SK-N-SH (cell line): ENCODE measurements around the gene DNAH14. TPM values are rescaled to one million over a fixed set of nuclear protein-coding genes. Genes with fewer than 3 reads are reported as not detected.
"Not testable (repeated sequence)": the region's sequence is repeated elsewhere in the genome, so short reads cannot be mapped to it uniquely, and the experiment has no call there.

Source experiments
- CTCF ChIA-PET: fragments of 300-600, 350-600 bp; formaldehyde crosslinking; extraction: SDS; loops from one replicate; lab custom pipeline; 2021; lab: Yijun Ruan, JAX
- POLR2A ChIA-PET: fragments of 350-600 bp; sonication (Branson Sonifier 250); formaldehyde crosslinking; extraction: SDS; loops from one replicate; lab custom pipeline; 2020; ENCODE audit warnings: antibody characterized with exemption, inconsistent platforms; lab: Yijun Ruan, JAX
- DNase-seq: peaks from one replicate; pipeline ENCODE4 v3.0.0; 2012
- H2AFZ ChIP-seq: fragments of 200-600 bp; sonication (generic); 2 replicates; pipeline ENCODE4 v1.8.1; 2016; ENCODE audit warnings: antibody characterized with exemption, mild to moderate bottlenecking, low read depth
- H3F3A ChIP-seq: fragments of 200-600 bp; sonication (generic); replicated peaks from 2 replicates; pipeline ENCODE3; 2016; ENCODE audit warnings: antibody characterized with exemption, mild to moderate bottlenecking; ENCODE audit not compliant: insufficient read depth
- H3K27ac ChIP-seq, 2 experiments: fragments of 200-500 bp in 1 of 2; fragments of 200-600 bp in 1 of 2; sonication (Bioruptor generic) in 1 of 2; sonication (generic), shearing (Covaris generic) in 1 of 2; 2 replicates each; pipeline versions ENCODE4 v1.5.1 to v1.6.1; 2014 to 2016; ENCODE audit warnings: low read depth in 2 of 2, inconsistent platforms in 1 of 2, low read length in 1 of 2, mild to moderate bottlenecking in 1 of 2, mixed read lengths in 1 of 2
- H3K27me3 ChIP-seq: fragments of 200-600 bp; sonication (generic), shearing (Covaris generic); 2 replicates; pipeline ENCODE4 v1.6.1; 2016; ENCODE audit warnings: mixed run types; ENCODE audit not compliant: insufficient read depth
- H3K36me3 ChIP-seq, 2 experiments: fragments of 200-500 bp in 1 of 2; fragments of 200-600 bp in 1 of 2; sonication (Bioruptor generic) in 1 of 2; sonication (generic) in 1 of 2; replicated peaks in 1 of 2; 2 replicates each; pipeline versions ENCODE3 to v1.5.1; 2014 to 2016; ENCODE audit warnings: low read length in 1 of 2, mild to moderate bottlenecking in 1 of 2; ENCODE audit not compliant: insufficient read depth in 2 of 2, control insufficient read depth in 1 of 2
- H3K4me1 ChIP-seq, 2 experiments: fragments of 200-500 bp in 1 of 2; fragments of 200-600 bp in 1 of 2; sonication (Bioruptor generic) in 1 of 2; sonication (generic), shearing (Covaris generic) in 1 of 2; 2 replicates each; pipeline versions ENCODE4 v1.5.1 to v1.6.1; 2014 to 2016; ENCODE audit warnings: low read depth in 1 of 2, low read length in 1 of 2, mixed run types in 1 of 2; ENCODE audit not compliant: insufficient read depth in 2 of 2, control insufficient read depth in 1 of 2
- H3K4me2 ChIP-seq: fragments of 200-600 bp; sonication (generic), shearing (Covaris generic); 2 replicates; pipeline ENCODE4 v1.6.1; 2017; ENCODE audit warnings: mixed run types
- H3K4me3 ChIP-seq, 2 experiments: fragments of 200-500 bp in 1 of 2; fragments of 200-600 bp in 1 of 2; sonication (Bioruptor generic) in 1 of 2; sonication (generic), shearing (Covaris generic) in 1 of 2; 2 replicates each; pipeline versions ENCODE4 v1.5.1 to v1.8.1; 2014 to 2016; ENCODE audit warnings: low read depth in 2 of 2, inconsistent platforms in 1 of 2, low read length in 1 of 2, mild to moderate bottlenecking in 1 of 2, mixed read lengths in 1 of 2, moderate library complexity in 1 of 2
- H3K79me2 ChIP-seq: fragments of 200-600 bp; sonication (generic); 2 replicates; pipeline ENCODE4 v1.8.1; 2017; ENCODE audit warnings: mild to moderate bottlenecking; ENCODE audit not compliant: insufficient read depth
- H3K9ac ChIP-seq: fragments of 200-600 bp; sonication (generic); 2 replicates; pipeline ENCODE4 v1.6.1; 2017; ENCODE audit warnings: mixed run types
- H3K9me2 ChIP-seq: fragments of 200-600 bp; sonication (generic); 2 replicates; pipeline ENCODE4 v1.6.1; 2017; ENCODE audit warnings: mixed run types
- H3K9me3 ChIP-seq: fragments of 200-600 bp; sonication (generic); 2 replicates; pipeline ENCODE4 v1.6.1; 2017; ENCODE audit warnings: mixed run types, mild to moderate bottlenecking, moderate library complexity
- H4K20me1 ChIP-seq: fragments of 200-600 bp; sonication (generic); 2 replicates; pipeline ENCODE4 v1.6.1; 2017; ENCODE audit warnings: mild to moderate bottlenecking, mixed run types; ENCODE audit not compliant: insufficient read depth
- CHD2 ChIP-seq: fragments of 150-350 bp; IDR thresholded peaks from 2 replicates; pipeline ENCODE4 v1.6.1; 2018; ENCODE audit warnings: low read length; ENCODE audit not compliant: partially characterized antibody
- ELF1 ChIP-seq: IDR thresholded peaks from 2 replicates; pipeline ENCODE4 v1.4.0; 2012
- EP300 ChIP-seq, 2 experiments: IDR thresholded peaks; 2 replicates each; pipeline versions ENCODE4 v1.4.0 to v1.6.1; 2012; ENCODE audit warnings: borderline replicate concordance in 1 of 2, low read depth in 1 of 2, low read length in 1 of 2
- FOXJ3 ChIP-seq: sonication (generic); formaldehyde crosslinking; IDR thresholded peaks from 2 replicates; pipeline ENCODE4 v1.5.1; 2020; ENCODE audit warnings: mild to moderate bottlenecking, missing genetic modification reagents
- FOXM1 ChIP-seq: IDR thresholded peaks from 2 replicates; pipeline ENCODE4 v1.4.0; 2012; ENCODE audit warnings: low read depth, mild to moderate bottlenecking
- GABPA ChIP-seq: IDR thresholded peaks from 2 replicates; pipeline ENCODE4 v1.4.0; 2012; ENCODE audit warnings: low read depth, mild to moderate bottlenecking
- GATA2 ChIP-seq: sonication (generic); formaldehyde crosslinking; IDR thresholded peaks from 2 replicates; pipeline ENCODE4 v1.5.0; 2020; ENCODE audit warnings: mild to moderate bottlenecking, missing genetic modification reagents
- MAX ChIP-seq: IDR thresholded peaks from 2 replicates; pipeline ENCODE4 v1.4.0; 2012; ENCODE audit warnings: low read depth
- NFIC ChIP-seq: IDR thresholded peaks from 2 replicates; pipeline ENCODE4 v1.4.0; 2012; ENCODE audit warnings: borderline replicate concordance
- NRF1 ChIP-seq: IDR thresholded peaks from 2 replicates; pipeline ENCODE4 v1.6.1; 2012; ENCODE audit warnings: low read depth, mild to moderate bottlenecking, low read length
- POLR2AphosphoS5 ChIP-seq: IDR thresholded peaks from 2 replicates; pipeline ENCODE4 v1.6.1; 2012; ENCODE audit warnings: low read depth, low read length
- RCOR1 ChIP-seq: fragments of 150-350 bp; IDR thresholded peaks from 2 replicates; pipeline ENCODE4 v1.6.1; 2017; ENCODE audit warnings: antibody characterized with exemption, low read length
- SIN3A ChIP-seq: IDR thresholded peaks from 2 replicates; pipeline ENCODE4 v1.6.1; 2012; ENCODE audit warnings: low read depth, mild to moderate bottlenecking, low read length, moderate library complexity, borderline replicate concordance
- TAF1 ChIP-seq: IDR thresholded peaks from 2 replicates; pipeline ENCODE4 v1.6.1; 2012; ENCODE audit warnings: low read depth, mild to moderate bottlenecking, low read length, moderate library complexity, borderline replicate concordance
- TCF12 ChIP-seq: IDR thresholded peaks from 2 replicates; pipeline ENCODE4 v1.4.0; 2012
- TEAD4 ChIP-seq: IDR thresholded peaks from 2 replicates; pipeline ENCODE4 v1.4.0; 2012; ENCODE audit warnings: mild to moderate bottlenecking, borderline replicate concordance; ENCODE audit not compliant: insufficient read depth
- USF2 ChIP-seq: fragments of 150-350 bp; IDR thresholded peaks from 2 replicates; pipeline ENCODE4 v1.6.1; 2017; ENCODE audit warnings: antibody characterized with exemption, low read length, low read depth, borderline replicate concordance
- ZBTB33 ChIP-seq: IDR thresholded peaks from 2 replicates; pipeline ENCODE4 v1.4.0; 2012; ENCODE audit warnings: low read depth, borderline replicate concordance
- WGBS: methylation state at CpG from one replicate; pipeline ENCODE4 v1.1.6; 2017; ENCODE audit warnings: low lambda C conversion rate; 5-methylcytosine and 5-hydroxymethylcytosine counted together
- polyA plus RNA-seq, 3 experiments: library from polyadenylated mRNA; depleted of rRNA; stranded (reverse); fragments of >200 nt; gene quantifications; 2 replicates each; pipeline ENCODE4 v1.2.3, GENCODE V29; 2012

The DNAH14 gene
- polyA plus RNA-seq, 1 of the 3 experiments (the other 2 are of a cell fraction), result 8.0 TPM

GRCh38 chr1:225210180-225210579 is 280.7 kb downstream of the DNAH14 start:
- POLR2A ChIA-PET, result not testable (repeated sequence)

GRCh38 chr1:225211694-225212442 is 282.4 kb downstream of the DNAH14 start:
- H3K9ac ChIP-seq, H3K4me3 ChIP-seq, H3K9me3 ChIP-seq, H3K4me2 ChIP-seq, POLR2A ChIA-PET, CTCF ChIA-PET, H4K20me1 ChIP-seq, H3K27me3 ChIP-seq, H3K9me2 ChIP-seq, H3K79me2 ChIP-seq, H3F3A ChIP-seq, H3K4me1 ChIP-seq, H2AFZ ChIP-seq, DNase-seq, H3K27ac ChIP-seq, H3K36me3 ChIP-seq: not testable (repeated sequence)
- WGBS, result 73% methylated on average over 5 of the region's 5 CpGs

More at GRCh38 chr1:225210180-225210579, 280.7 kb downstream of the DNAH14 start:
- H3K4me1 ChIP-seq, H3K27me3 ChIP-seq, H3K4me2 ChIP-seq, H3K27ac ChIP-seq, H3F3A ChIP-seq, H3K4me3 ChIP-seq, CTCF ChIA-PET, H3K9ac ChIP-seq, H3K9me2 ChIP-seq, H4K20me1 ChIP-seq, DNase-seq, H2AFZ ChIP-seq, H3K9me3 ChIP-seq, H3K79me2 ChIP-seq, H3K36me3 ChIP-seq: not testable (repeated sequence)
- WGBS, result 24% methylated on average over 3 of the region's 3 CpGs

- Histone ChIP-seq H3K9ac (no peak overlapping the region), H4K20me1 (no peaks in the 10 kb centered on the region), H3K9me3 (no peaks in the 10 kb centered on the region), H3K27me3 (no peaks in the 10 kb centered on the region), H3K4me2 (no peak overlapping the region), H3K4me3 (no peak overlapping the region), H2AFZ (no peak overlapping the region), H3F3A (no peaks in the 10 kb centered on the region), H3K36me3 (no peaks in the 10 kb centered on the region), H3K4me1 (peaks cover 0 to 2% of the 10 kb centered on the region in 2 experiments; a peak in 1 of 4 replicates), H3K9me2 (no peaks in the 10 kb centered on the region), H3K79me2 (no peaks in the 10 kb centered on the region), H3K27ac (no peak overlapping the region)
- no peak for DNase-seq
- ChIA-PET POLR2A (no interaction called here), CTCF (no interaction called here)
- WGBS, result 52% methylated on average over 1 of the region's 1 CpG
- TF ChIP-seq POLR2AphosphoS5, result no peak
- TF ChIP-seq FOXM1, result no peak
- TF ChIP-seq NFIC, result no peak
- no peak for TF ChIP-seq ELF1
- no peak for TF ChIP-seq TEAD4
- no peak for TF ChIP-seq GABPA
- no peak for TF ChIP-seq MAX
- TF ChIP-seq RCOR1, result no peak
- no peak for TF ChIP-seq TCF12
- TF ChIP-seq USF2, result no peak
- TF ChIP-seq CHD2, result no peak
- TF ChIP-seq GATA2 (CRISPR knock-in tag), result no peak
- no peak for TF ChIP-seq EP300 (IDR thresholded peaks at IDR 0.05; ENCODE audit: borderline replicate concordance in 1 of 2, low read depth in 1 of 2, low read length in 1 of 2)
- no peak for TF ChIP-seq ZBTB33
- no peak for TF ChIP-seq NRF1
- TF ChIP-seq FOXJ3 (CRISPR knock-in tag), result no peak
- no peak for TF ChIP-seq TAF1
- TF ChIP-seq SIN3A, result no peak
Measured at GRCh38 chr1:225224287-225224686, 294.8 kb downstream of the DNAH14 start.
